Tibial artery (tissue), 4 donors: ENCODE measurements around the gene PCDH15.

Source experiments
- DNase-seq, 2 donors: peaks; one replicate each; pipeline ENCODE4 v3.0.0-alpha.2; 2019
- H3K27ac ChIP-seq, 2 donors: fragments of 200-600 bp; sonication (generic) in 1 of 2; 1 replicate in 1 of 2; 2 replicates in 1 of 2; pipeline ENCODE4 v1.5.1; 2018 to 2019; ENCODE audit warnings: mild to moderate bottlenecking in 1 of 2
- H3K27me3 ChIP-seq, 2 donors: fragments of 200-600 bp; sonication (generic) in 1 of 2; one replicate each; pipeline versions ENCODE4 v1.5.1 to v1.6.0; 2016 to 2019
- H3K36me3 ChIP-seq, 3 donors: fragments of 200-600 bp; sonication (generic) in 2 of 3; one replicate each; pipeline ENCODE4 v1.5.1; 2016 to 2019; ENCODE audit warnings: mild to moderate bottlenecking in 2 of 3
- H3K4me1 ChIP-seq, 4 donors: fragments of 200-600 bp; sonication (generic) in 2 of 4; 1 replicate in 3 of 4; 2 replicates in 1 of 4; pipeline ENCODE4 v1.5.1; 2016 to 2019
- H3K4me3 ChIP-seq, 2 donors: fragments of 200-600 bp; sonication (generic) in 1 of 2; 1 replicate in 1 of 2; 2 replicates in 1 of 2; pipeline ENCODE4 v1.5.1; 2018 to 2019; ENCODE audit warnings: mild to moderate bottlenecking in 2 of 2
- H3K9me3 ChIP-seq, 3 donors: fragments of 200-600 bp; sonication (generic) in 1 of 3; one replicate each; pipeline ENCODE4 v1.5.1; 2016 to 2019
- CTCF ChIP-seq, 2 experiments: fragments of 200-600 bp in 1 of 2; fragments of 450-650 bp in 1 of 2; IDR thresholded peaks; one replicate each; pipeline ENCODE4 v1.5.1; 2017 to 2019; ENCODE audit warnings: antibody characterized with exemption in 2 of 2, mild to moderate bottlenecking in 1 of 2, moderate library complexity in 1 of 2
- intact Hi-C: fragments of 100-400 bp; cut with DNase I; formaldehyde crosslinking; loops from one replicate; pipeline ENCODE4 v1.15.0; 2023; ENCODE audit warnings: low total_unique reads

Gene PCDH15

GRCh38 chr10:54745436-54745835, 55.6 kb downstream of the PCDH15 start:
- no peaks in the 10 kb centered on the region for H3K27me3 ChIP-seq
- H3K4me3 ChIP-seq = no peak overlapping the region
- H3K36me3 ChIP-seq = no peaks in the 10 kb centered on the region
- no peak overlapping the region for H3K27ac ChIP-seq
- intact Hi-C loops = no loop called here
- DNase-seq = no peak
- no peaks in the 10 kb centered on the region for H3K4me1 ChIP-seq
- H3K9me3 ChIP-seq = no peaks in the 10 kb centered on the region
- no peak for TF ChIP-seq CTCF (IDR thresholded peaks at IDR 0.05)

GRCh38 chr10:54742416-54742815, 58.6 kb downstream of the PCDH15 start:
- intact Hi-C loops = no loop called here
- H3K36me3 ChIP-seq = no peaks in the 10 kb centered on the region

GRCh38 chr10:54728511-54728910, 72.5 kb downstream of the PCDH15 start:
- intact Hi-C loops = no loop called here

More at GRCh38 chr10:54742416-54742815, 58.6 kb downstream of the PCDH15 start:
- H3K27ac ChIP-seq = no peak overlapping the region
- H3K9me3 ChIP-seq = no peaks in the 10 kb centered on the region
- no peak for DNase-seq
- no peak overlapping the region for H3K4me3 ChIP-seq
- no peaks in the 10 kb centered on the region for H3K27me3 ChIP-seq
- TF ChIP-seq CTCF (IDR thresholded peaks at IDR 0.05) = no peak
- H3K4me1 ChIP-seq = no peaks in the 10 kb centered on the region

GRCh38 chr10:54722075-54722474, 79.0 kb downstream of the PCDH15 start:
- TF ChIP-seq CTCF (IDR thresholded peaks at IDR 0.05) = no peak
- H3K4me1 ChIP-seq = no peaks in the 10 kb centered on the region
- no peak for DNase-seq
- no peak overlapping the region for H3K27ac ChIP-seq
- no peaks in the 10 kb centered on the region for H3K36me3 ChIP-seq
- H3K27me3 ChIP-seq = no peaks in the 10 kb centered on the region
- H3K4me3 ChIP-seq = no peak overlapping the region
- intact Hi-C loops = no loop called here
- H3K9me3 ChIP-seq = no peaks in the 10 kb centered on the region

More at GRCh38 chr10:54728511-54728910, 72.5 kb downstream of the PCDH15 start:
- Histone ChIP-seq H3K9me3 (no peaks in the 10 kb centered on the region), H3K27me3 (no peaks in the 10 kb centered on the region), H3K4me1 (no peaks in the 10 kb centered on the region), H3K27ac (no peak overlapping the region), H3K36me3 (no peaks in the 10 kb centered on the region), H3K4me3 (no peak overlapping the region)
- no peak for TF ChIP-seq CTCF (IDR thresholded peaks at IDR 0.05)
- DNase-seq = no peak

GRCh38 chr10:54710918-54711317, 90.1 kb downstream of the PCDH15 start:
- no peaks in the 10 kb centered on the region for H3K36me3 ChIP-seq
- intact Hi-C loops = no loop called here
- no peak for DNase-seq
- no peak overlapping the region for H3K4me3 ChIP-seq
- H3K9me3 ChIP-seq = no peaks in the 10 kb centered on the region
- no peaks in the 10 kb centered on the region for H3K4me1 ChIP-seq
- no peak for TF ChIP-seq CTCF (IDR thresholded peaks at IDR 0.05)
- H3K27me3 ChIP-seq = no peaks in the 10 kb centered on the region
- H3K27ac ChIP-seq = no peak overlapping the region

GRCh38 chr10:54708591-54708990, 92.4 kb downstream of the PCDH15 start:
- Histone ChIP-seq H3K9me3 (no peaks in the 10 kb centered on the region), H3K4me1 (no peaks in the 10 kb centered on the region), H3K27ac (no peak overlapping the region), H3K27me3 (no peaks in the 10 kb centered on the region), H3K4me3 (no peak overlapping the region), H3K36me3 (no peaks in the 10 kb centered on the region)
- intact Hi-C loops = no loop called here
- no peak for TF ChIP-seq CTCF (IDR thresholded peaks at IDR 0.05)
- no peak for DNase-seq
